K562 (cell line): Measurements from ENCODE around the gene CHAC1. TPM values are rescaled to one million over a fixed set of nuclear protein-coding genes. Genes with fewer than 3 reads are reported as not detected.

Experiments
- ATAC-seq: fragments of 200-7000 bp; cut with Tn5 transposase; 3 replicates; pipeline ENCODE4 v1.9.1; 2020; ENCODE audit warnings: moderate library complexity
- BruUV-seq: library from RNA; stranded (reverse); fragments of 400-500 nt; replicated peaks from 2 replicates; lab custom pipeline; 2021; lab: Mats Ljungman, UMichigan
- CTCF ChIA-PET: fragments of 300-600 bp; formaldehyde crosslinking; extraction: SDS; loops from one replicate; lab custom pipeline; 2021; ENCODE audit warnings: low intra/inter-chr PET ratio; lab: Yijun Ruan, JAX
- POLR2A ChIA-PET: fragments of 300-600, 350-650 bp; sonication (Branson Sonifier 250); formaldehyde crosslinking; extraction: SDS; loops from one replicate; lab custom pipeline; 2021; ENCODE audit warnings: antibody characterized with exemption, inconsistent platforms; lab: Yijun Ruan, JAX
- DNase-seq, 4 experiments: peaks; one replicate each; pipeline versions ENCODE4 v3.0.0 to v3.0.0-alpha.2; 2011 to 2018; ENCODE audit warnings: low spot score in 3 of 4, mixed read lengths in 3 of 4; ENCODE audit errors: extremely low read depth in 1 of 4
- FAIRE-seq: peaks from 2 replicates; lab custom pipeline; 2011; peaks lifted over from hg19 to GRCh38; lab: Jason Lieb, UNC
- H2AFZ ChIP-seq: 2 replicates; pipeline ENCODE4 v1.6.0; 2011; ENCODE audit warnings: low read depth, low read length, control low read depth, inconsistent platforms
- H3K27ac ChIP-seq: fragments of 200-600 bp; 3 replicates; pipeline ENCODE4 v1.8.0; 2011; ENCODE audit warnings: low read depth, mild to moderate bottlenecking, control low read depth, inconsistent platforms, low read length, moderate library complexity, mixed read lengths; ENCODE audit errors: extremely low read depth
- H3K27me3 ChIP-seq, 2 experiments: fragments of 300-600 bp in 1 of 2; 2 replicates in 1 of 2; 3 replicates in 1 of 2; pipeline versions ENCODE4 v1.6.0 to v1.8.0; 2011; ENCODE audit warnings: inconsistent platforms in 2 of 2, low read length in 2 of 2, mild to moderate bottlenecking in 1 of 2, mixed read lengths in 1 of 2, moderate library complexity in 1 of 2; ENCODE audit not compliant: control insufficient read depth in 2 of 2, insufficient read depth in 2 of 2
- H3K36me3 ChIP-seq: fragments of 300-600 bp; 3 replicates; pipeline ENCODE4 v1.8.0; 2011; ENCODE audit warnings: mild to moderate bottlenecking, low read length, inconsistent platforms; ENCODE audit not compliant: control insufficient read depth, insufficient read depth
- H3K4me1 ChIP-seq, 2 experiments: fragments of 200-600 bp in 1 of 2; replicated peaks in 1 of 2; 2 replicates in 1 of 2; 3 replicates in 1 of 2; pipeline versions ENCODE4 v1.5.1 to v1.8.0; 2011; ENCODE audit warnings: inconsistent platforms in 2 of 2, low read length in 2 of 2, mild to moderate bottlenecking in 1 of 2, mixed read lengths in 1 of 2, moderate library complexity in 1 of 2; ENCODE audit not compliant: control insufficient read depth in 2 of 2, insufficient read depth in 2 of 2
- H3K4me2 ChIP-seq: 2 replicates; pipeline ENCODE4 v1.6.1; 2011; ENCODE audit warnings: low read length, control low read depth, inconsistent platforms, mixed read lengths; ENCODE audit not compliant: insufficient read depth
- H3K4me3 ChIP-seq: fragments of 200-600 bp; sonication (generic), shearing (Covaris generic); 2 replicates; pipeline ENCODE4 v1.5.1; 2016; ENCODE audit warnings: control low read depth, inconsistent platforms
- H3K79me2 ChIP-seq: fragments of 200-600 bp; 3 replicates; pipeline ENCODE4 v1.8.0; 2011; ENCODE audit warnings: low read length, inconsistent platforms; ENCODE audit not compliant: control insufficient read depth, insufficient read depth
- H3K9ac ChIP-seq, 2 experiments: 2 replicates each; pipeline versions ENCODE4 v1.6.0 to v1.6.1; 2011; ENCODE audit warnings: low read depth in 2 of 2, low read length in 2 of 2, control low read depth in 1 of 2, inconsistent platforms in 1 of 2, mild to moderate bottlenecking in 1 of 2, mixed read lengths in 1 of 2; ENCODE audit not compliant: insufficient read depth in 1 of 2
- H3K9me1 ChIP-seq: one replicate; pipeline ENCODE4 v1.6.0; 2011; ENCODE audit warnings: inconsistent platforms, mild to moderate bottlenecking, low read length, moderate library complexity; ENCODE audit not compliant: control insufficient read depth, insufficient read depth
- H3K9me3 ChIP-seq: replicated peaks from 2 replicates; pipeline ENCODE4 v1.5.1; 2011; ENCODE audit warnings: low read depth, low read length, inconsistent platforms; ENCODE audit not compliant: control insufficient read depth, insufficient read depth
- H4K20me1 ChIP-seq: replicated peaks from 2 replicates; pipeline ENCODE4 v1.6.1; 2011; ENCODE audit warnings: low read length, inconsistent platforms, mixed read lengths; ENCODE audit not compliant: control insufficient read depth, insufficient read depth
- ATF1 ChIP-seq, 2 experiments: fragments of 450-650 bp in 1 of 2; IDR thresholded peaks; 2 replicates each; pipeline ENCODE4 v1.6.1; 2016; ENCODE audit warnings: missing compliant biosample characterization in 1 of 2, missing genetic modification characterization in 1 of 2
- CSDE1 ChIP-seq, 2 experiments: fragments of 450-650 bp; IDR thresholded peaks; 2 replicates each; pipeline ENCODE4 v1.6.1; 2016; ENCODE audit warnings: mild to moderate bottlenecking in 1 of 2
- ELF1 ChIP-seq: fragments of 200-800 bp; sonication (Bioruptor generic); IDR thresholded peaks from 2 replicates; pipeline ENCODE4 v1.6.1; 2016; ENCODE audit warnings: missing genetic modification characterization, missing compliant biosample characterization
- GTF2B ChIP-seq: IDR thresholded peaks from 2 replicates; pipeline ENCODE4 v1.6.1; 2011; ENCODE audit not compliant: insufficient read length; ENCODE audit errors: extremely low read depth
- GTF2E2 ChIP-seq: fragments of 200-800 bp; sonication (Bioruptor generic); IDR thresholded peaks from 2 replicates; pipeline ENCODE4 v1.6.1; 2016; ENCODE audit warnings: missing genetic modification characterization, missing compliant biosample characterization
- HDAC1 ChIP-seq, 2 experiments: fragments of 450-650 bp; IDR thresholded peaks; 2 replicates each; pipeline ENCODE4 v1.6.1; 2016 to 2017; ENCODE audit warnings: inconsistent platforms in 1 of 2, mild to moderate bottlenecking in 1 of 2, moderate library complexity in 1 of 2
- HNRNPLL ChIP-seq: fragments of 200-400 bp; formaldehyde crosslinking; IDR thresholded peaks from 2 replicates; pipeline ENCODE4 v1.6.1; 2017; ENCODE audit warnings: low read length, low read depth, mild to moderate bottlenecking; ENCODE audit not compliant: poor library complexity, severe bottlenecking
- MITF ChIP-seq: IDR thresholded peaks from 2 replicates; pipeline ENCODE4 v1.6.1; 2014; ENCODE audit warnings: antibody characterized with exemption
- NR2C2 ChIP-seq, 2 experiments: fragments of 200-800 bp in 1 of 2; sonication (Bioruptor generic) in 1 of 2; sonication (generic) in 1 of 2; formaldehyde crosslinking in 1 of 2; IDR thresholded peaks; 2 replicates each; pipeline versions ENCODE4 v1.6.1 to v1.8.0; 2016 to 2022; ENCODE audit warnings: mild to moderate bottlenecking in 1 of 2, missing compliant biosample characterization in 1 of 2, missing genetic modification characterization in 1 of 2, missing genetic modification reagents in 1 of 2
- NR3C1 ChIP-seq: sonication (generic); formaldehyde crosslinking; IDR thresholded peaks from 2 replicates; pipeline ENCODE4 v1.8.1; 2022; ENCODE audit warnings: missing genetic modification reagents
- PCBP1 ChIP-seq: fragments of 200-400 bp; formaldehyde crosslinking; IDR thresholded peaks from 2 replicates; pipeline ENCODE4 v1.6.1; 2018; ENCODE audit warnings: mild to moderate bottlenecking, low read depth, low read length; ENCODE audit not compliant: poor library complexity, severe bottlenecking
- PHB ChIP-seq: fragments of 250-450 bp; sonication (Bioruptor Pico); IDR thresholded peaks from 2 replicates; pipeline ENCODE4 v1.5.0; 2021
- RBM14 ChIP-seq: fragments of 200-400 bp; formaldehyde crosslinking; IDR thresholded peaks from 2 replicates; pipeline ENCODE4 v1.6.1; 2018; ENCODE audit warnings: low read depth, mild to moderate bottlenecking, low read length, moderate library complexity, borderline replicate concordance; ENCODE audit not compliant: insufficient read depth
- SNAPC5 ChIP-seq: fragments of 250-450 bp; sonication (Bioruptor Pico); IDR thresholded peaks from 2 replicates; pipeline ENCODE4 v1.8.0; 2021; ENCODE audit warnings: moderate library complexity, mild to moderate bottlenecking, inconsistent platforms
- SP1 ChIP-seq: sonication (generic); formaldehyde crosslinking; IDR thresholded peaks from 2 replicates; pipeline ENCODE4 v1.8.1; 2022; ENCODE audit warnings: mild to moderate bottlenecking, missing genetic modification reagents
- TRIM25 ChIP-seq: fragments of 450-650 bp; IDR thresholded peaks from 2 replicates; pipeline ENCODE4 v1.7.0; 2016; ENCODE audit warnings: borderline replicate concordance
- ZBTB9 ChIP-seq: fragments of 450-650 bp; formaldehyde crosslinking; IDR thresholded peaks from 2 replicates; pipeline ENCODE4 v1.4.0; 2020; ENCODE audit warnings: mild to moderate bottlenecking, moderate library complexity
- ZNF699 ChIP-seq: fragments of 250-450 bp; sonication (Bioruptor Pico); IDR thresholded peaks from 2 replicates; pipeline ENCODE4 v1.8.0; 2021; ENCODE audit warnings: mild to moderate bottlenecking, moderate library complexity; ENCODE audit not compliant: insufficient replicate concordance
- WGBS: fragments of 100-300 bp; shearing (Covaris generic); methylation state at CpG from one replicate; pipeline ENCODE4 v1.1.6; 2016; ENCODE audit warnings: low coverage, mixed read lengths; ENCODE audit not compliant: insufficient coverage; ENCODE audit errors: missing lambda C conversion rate; 5-methylcytosine and 5-hydroxymethylcytosine counted together
- in situ Hi-C: fragments of 300-500 bp; cut with MboI; formaldehyde crosslinking; loops from 4 replicates; pipeline ENCODE4 v1.15.0; 2018; ENCODE audit warnings: inconsistent platforms, mixed read lengths
- intact Hi-C: fragments of 100-400 bp; cut with micrococcal nuclease; formaldehyde crosslinking; loops from 2 replicates; pipeline ENCODE4 v1.14.2; 2022
- polyA plus RNA-seq, 8 experiments: library from polyadenylated mRNA; depleted of rRNA in 4 of 8; stranded (reverse) in 5 of 8; unstranded in 3 of 8; fragments of >200 nt; fragmentation: Nextera tagmentation in 2 of 8; fragmentation: Illumina TruSeq in 1 of 8; extraction: Ambion mirVana in 2 of 8; extraction: Trizol in 1 of 8; gene quantifications; 2 replicates each; pipeline versions ENCODE4 v1.2.1 to v1.2.3, GENCODE V29; 2011 to 2014; ENCODE audit warnings: inconsistent platforms in 1 of 8, missing spikeins in 1 of 8
- total RNA-seq, 7 experiments: library from RNA; depleted of rRNA in 6 of 7; stranded (reverse); fragments of >200 nt in 6 of 7; fragmentation: Illumina TruSeq in 2 of 7; extraction: Trizol in 2 of 7; gene quantifications; 2 replicates each; pipeline versions ENCODE4 v1.2.1 to v1.2.3, GENCODE V29; 2011 to 2021; ENCODE audit warnings: low replicate concordance in 1 of 7

Gene CHAC1
- total and polyA plus RNA-seq, 9 of the 15 experiments (the other 6 are each of a cell fraction or from before 2014, with no cell fraction given): 0.47 to 39.0 (median 7.5) TPM

GRCh38 chr15:40992825-40993224 is 39.6 kb downstream of the CHAC1 start:
- DNase-seq (no peak), FAIRE-seq (no peak), ATAC-seq (no peak)
- POLR2A ChIA-PET: interaction anchor here (0.9 to 1.3 kb wide), 3 partner anchors 11 to 17 kb away, joined by 4 read pairs; no protein-coding TSS in a partner anchor
- Histone ChIP-seq H3K4me2 (no peak overlapping the region), H2AFZ (no peak overlapping the region), H3K36me3 (peaks cover 81% of the 10 kb centered on the region), H3K27ac (no peak overlapping the region), H3K9me3 (no peaks in the 10 kb centered on the region), H3K27me3 (no peaks in the 10 kb centered on the region), H4K20me1 (no peaks in the 10 kb centered on the region), H3K4me3 (no peak overlapping the region), H3K4me1 (no peaks in the 10 kb centered on the region), H3K79me2 (no peaks in the 10 kb centered on the region), H3K9ac (peak overlapping the region in 1 of 2 experiments; percentile 62; a peak in 1 of 4 replicates), H3K9me1 (no peaks in the 10 kb centered on the region)
- intact Hi-C loops (no loop called here), in situ Hi-C loops (no loop called here)
- CTCF ChIA-PET: no interaction called here
- 98% methylated on average over 5 of the region's 5 CpGs for WGBS
- BruUV-seq: no TSS peak
- TF ChIP-seq SP1 (no peak), RBM14 (no peak), ZBTB9 (CRISPR knock-in tag) (no peak), GTF2E2 (tag) (no peak), SNAPC5 (no peak), CSDE1 (IDR thresholded peaks at IDR 0.05) (no peak), PCBP1 (no peak), TRIM25 (no peak), NR2C2 (CRISPR knock-in tag; IDR thresholded peaks at IDR 0.05) (no peak), NR2C2 (tag; IDR thresholded peaks at IDR 0.05) (no peak), ELF1 (tag) (no peak), HDAC1 (IDR thresholded peaks at IDR 0.05) (no peak), PHB (CRISPR knock-in tag) (no peak), GTF2B (no peak), MITF (no peak), NR3C1 (CRISPR knock-in tag) (no peak), ATF1 (CRISPR knock-in tag; IDR thresholded peaks at IDR 0.05) (no peak), ATF1 (tag; IDR thresholded peaks at IDR 0.05) (no peak), HNRNPLL (no peak), ZNF699 (no peak)
